Activated CD8-positive, alpha-beta memory T cell treated with anti-CD3 and anti-CD28 coated beads, Interleukin-2, amount 50 U/mL, for 4 hours (primary cell): Measurements from ENCODE around the gene GAN.

Experiments
- DNase-seq: peaks from one replicate; pipeline ENCODE4 v3.0.0-alpha.2; 2020

Gene GAN

DNA sequence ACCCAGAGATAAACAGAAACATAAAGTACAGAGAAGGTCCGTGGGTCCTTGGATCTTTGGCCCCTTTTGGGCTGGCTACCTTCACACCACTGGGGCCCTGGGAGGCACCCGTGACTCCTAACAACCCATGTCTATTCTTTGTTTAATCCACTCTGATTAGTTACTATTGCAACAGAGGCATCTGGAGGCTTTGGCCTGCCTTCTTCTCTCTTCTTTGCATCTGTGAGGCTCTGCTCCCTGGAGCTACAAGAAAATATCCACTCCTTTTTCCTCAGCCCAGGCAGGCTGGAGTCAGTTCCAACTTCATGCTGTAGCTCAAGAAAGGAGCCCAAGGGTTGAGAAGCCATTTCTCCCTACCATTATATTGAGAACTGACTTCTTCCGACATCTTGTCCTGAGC is 120.3 kb downstream of the GAN start:
- no peak for DNase-seq

DNA sequence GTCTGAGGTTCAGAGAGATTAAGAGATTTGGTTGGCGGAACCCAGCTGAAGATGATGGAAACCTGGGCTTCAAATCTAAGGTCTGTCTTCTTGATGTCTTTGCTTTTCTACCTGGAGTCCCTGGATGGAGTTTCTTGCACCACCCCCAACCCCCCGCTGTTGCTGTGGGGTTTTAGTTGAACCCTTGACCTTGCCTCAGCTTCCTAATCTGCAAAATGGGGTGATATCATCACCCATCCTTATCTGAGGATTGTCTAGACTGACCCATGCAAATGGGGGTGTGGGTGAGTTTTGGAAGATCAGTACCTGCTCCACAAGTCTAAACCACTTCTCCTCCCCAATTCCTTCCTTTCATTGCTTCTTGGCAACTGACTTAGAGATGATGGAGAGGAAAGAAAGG is 120.8 kb downstream of the GAN start:
- DNase-seq = no peak

DNA sequence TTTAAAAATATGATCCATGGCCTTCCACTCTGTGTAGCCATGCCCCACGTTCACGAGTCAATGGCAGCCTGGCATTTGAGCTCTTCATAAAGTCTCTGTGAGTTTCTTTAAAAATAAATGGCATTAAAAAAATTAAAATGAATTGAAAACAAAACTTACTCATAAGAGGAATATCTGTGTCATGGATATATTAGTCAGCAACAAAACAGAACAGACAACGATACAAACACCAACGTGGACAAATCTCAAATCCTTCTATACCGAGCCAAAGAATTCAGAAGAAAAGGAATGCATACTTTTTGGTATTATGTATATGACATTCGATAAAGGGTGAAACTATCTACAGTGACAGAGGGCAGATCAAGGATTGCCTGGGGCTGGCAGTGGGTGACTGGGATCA is 121.6 kb downstream of the GAN start:
- no peak for DNase-seq

DNA sequence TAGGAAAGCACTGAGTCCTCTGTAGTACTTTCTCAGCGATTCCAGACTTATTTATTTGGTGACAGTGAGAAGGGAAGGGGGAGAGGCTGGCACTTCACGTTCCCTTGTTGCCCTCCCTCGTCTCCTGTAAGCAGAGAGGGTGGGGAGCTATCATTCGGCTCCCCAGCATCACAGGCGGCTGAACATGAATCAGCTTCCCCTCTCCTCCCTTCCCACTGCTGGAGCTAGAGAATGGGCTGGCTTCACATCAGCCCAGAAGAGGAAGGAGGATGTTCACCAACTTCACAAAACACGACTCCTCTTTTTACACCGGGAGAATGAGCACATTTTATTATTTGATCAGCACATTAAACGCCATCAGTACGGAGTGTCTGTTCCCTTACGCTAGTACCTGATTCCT is 123.1 kb downstream of the GAN start:
- DNase-seq = no peak
